Dermis lymphatic vessel endothelial cell (primary cell): ENCODE data around the gene TXLNB. TPM values are rescaled to one million over a fixed set of nuclear protein-coding genes. Genes with fewer than 3 reads are reported as not detected.

Experiments used
- total RNA-seq: library from RNA; depleted of rRNA; stranded (reverse); fragments of >200 nt; gene quantifications from 2 replicates; pipeline ENCODE4 v1.2.1, GENCODE V29; 2014

The TXLNB gene
- total RNA-seq: 0.65 and 0.95 TPM in 2 replicates

GRCh38 chr6:139291813-139292619 is at the start of gene TXLNB:
Gene TXLNB (minus strand): TSS chr6:139291998. CDS start chr6:139288899, 3,099 bp downstream.

Other genes starting within 250 kb of the TXLNB start
- gene HECA, start 156.9 kb downstream of the TXLNB start, total RNA-seq: 41.8 and 44.3 TPM in 2 replicates
- gene CITED2, start 82.7 kb upstream of the TXLNB start, total RNA-seq: 9.5 and 26.9 TPM in 2 replicates